NCI-H2171 treated with DMSO at 0.1 percent for 48 hours (cell line): ENCODE measurements around the gene UBTD2.
"Not testable (repeated sequence)": the region's sequence is repeated elsewhere in the genome, so short reads cannot be mapped to it uniquely, and the experiment has no call there.

Experiments used
- DNase-seq: peaks from one replicate; lab custom pipeline; 2025; lab: John Stamatoyannopoulos, UW

The UBTD2 gene, protein sequence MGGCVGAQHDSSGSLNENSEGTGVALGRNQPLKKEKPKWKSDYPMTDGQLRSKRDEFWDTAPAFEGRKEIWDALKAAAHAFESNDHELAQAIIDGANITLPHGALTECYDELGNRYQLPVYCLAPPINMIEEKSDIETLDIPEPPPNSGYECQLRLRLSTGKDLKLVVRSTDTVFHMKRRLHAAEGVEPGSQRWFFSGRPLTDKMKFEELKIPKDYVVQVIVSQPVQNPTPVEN

DNA sequence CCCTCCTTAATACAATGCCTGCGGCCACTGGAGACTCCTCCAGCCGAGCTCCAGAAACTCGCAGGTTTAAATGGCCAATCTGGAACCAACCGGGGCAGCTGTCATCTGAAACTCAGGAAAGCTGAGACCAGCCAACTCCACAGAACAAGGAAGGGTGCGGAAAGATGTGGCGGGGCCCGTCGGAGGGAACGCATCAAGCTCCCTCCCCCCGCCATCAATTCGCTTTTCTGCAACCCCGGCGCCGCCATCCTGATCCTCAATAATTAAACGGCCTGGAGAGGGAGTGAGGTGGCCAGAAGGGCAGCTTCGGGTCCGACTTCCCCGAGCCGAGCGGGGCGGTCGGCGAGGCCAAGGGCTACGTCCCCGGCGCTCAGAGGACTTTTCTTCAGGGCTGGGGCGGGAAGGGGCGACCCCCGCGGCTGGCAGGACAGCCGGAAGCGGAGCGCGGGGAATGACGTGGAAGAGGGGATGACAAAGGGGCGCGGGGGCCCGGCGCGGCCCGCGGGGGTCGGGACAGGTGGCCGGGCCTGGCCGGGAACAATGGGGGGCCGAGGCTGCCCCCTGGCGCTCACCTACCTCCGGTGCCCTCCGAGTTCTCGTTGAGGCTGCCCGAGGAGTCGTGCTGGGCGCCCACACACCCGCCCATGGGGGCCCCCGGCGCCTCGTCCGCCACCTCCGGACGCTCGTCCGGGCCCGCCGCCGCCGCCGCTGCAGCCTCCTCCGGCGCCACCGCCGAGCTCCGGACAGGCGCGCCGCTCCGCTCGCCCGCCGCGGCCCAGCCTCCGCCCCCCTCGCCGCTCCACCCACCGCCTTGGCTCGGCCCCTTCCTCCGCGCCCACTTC, at the start of gene UBTD2:
TSS of gene UBTD2 (minus strand) at position 745 of the 842 bp plus-strand sequence. CDS start at position 646, 99 bp downstream.
- peak; percentile 51 for DNase-seq

DNA sequence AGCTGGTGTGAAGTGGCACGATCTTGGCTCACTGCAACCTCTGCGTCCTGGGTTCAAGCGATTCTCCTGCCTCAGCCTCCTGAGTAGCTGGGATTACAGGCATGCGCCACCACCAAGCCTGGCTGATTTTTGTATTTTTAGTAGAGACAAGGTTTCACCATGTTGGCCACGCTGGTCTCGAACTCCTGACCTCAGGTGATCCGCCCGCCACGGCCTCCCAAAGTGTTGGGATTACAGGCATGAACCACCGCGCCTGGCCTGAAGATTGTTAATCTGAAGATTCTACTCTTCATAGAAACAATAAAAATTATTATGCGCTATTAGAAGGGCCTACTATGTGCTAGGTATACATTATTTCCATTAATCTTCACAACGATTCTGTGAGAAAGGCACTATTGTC, 43.3 kb upstream of the UBTD2 start:
- DNase-seq: not testable (repeated sequence)

DNA sequence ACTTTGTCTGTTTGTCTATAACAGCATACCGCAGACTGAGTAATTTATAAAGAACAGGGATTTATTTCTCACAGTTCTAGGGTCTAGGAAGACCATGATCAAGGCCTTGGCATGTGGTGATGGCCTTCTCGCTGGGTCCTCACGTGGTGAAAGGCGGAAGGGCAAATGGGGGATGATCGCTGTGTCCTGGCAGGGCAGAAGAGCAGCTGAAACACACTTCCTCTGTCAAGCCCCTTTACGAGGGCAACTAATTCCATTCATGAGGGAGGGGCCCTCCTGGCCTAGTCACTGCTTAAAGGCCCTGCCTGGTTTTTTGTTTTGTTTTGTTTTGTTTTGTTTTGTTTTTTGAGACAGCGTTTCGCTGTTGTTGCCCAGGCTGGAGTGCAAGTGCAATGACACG, 41.9 kb upstream of the UBTD2 start:
- DNase-seq: no peak

DNA sequence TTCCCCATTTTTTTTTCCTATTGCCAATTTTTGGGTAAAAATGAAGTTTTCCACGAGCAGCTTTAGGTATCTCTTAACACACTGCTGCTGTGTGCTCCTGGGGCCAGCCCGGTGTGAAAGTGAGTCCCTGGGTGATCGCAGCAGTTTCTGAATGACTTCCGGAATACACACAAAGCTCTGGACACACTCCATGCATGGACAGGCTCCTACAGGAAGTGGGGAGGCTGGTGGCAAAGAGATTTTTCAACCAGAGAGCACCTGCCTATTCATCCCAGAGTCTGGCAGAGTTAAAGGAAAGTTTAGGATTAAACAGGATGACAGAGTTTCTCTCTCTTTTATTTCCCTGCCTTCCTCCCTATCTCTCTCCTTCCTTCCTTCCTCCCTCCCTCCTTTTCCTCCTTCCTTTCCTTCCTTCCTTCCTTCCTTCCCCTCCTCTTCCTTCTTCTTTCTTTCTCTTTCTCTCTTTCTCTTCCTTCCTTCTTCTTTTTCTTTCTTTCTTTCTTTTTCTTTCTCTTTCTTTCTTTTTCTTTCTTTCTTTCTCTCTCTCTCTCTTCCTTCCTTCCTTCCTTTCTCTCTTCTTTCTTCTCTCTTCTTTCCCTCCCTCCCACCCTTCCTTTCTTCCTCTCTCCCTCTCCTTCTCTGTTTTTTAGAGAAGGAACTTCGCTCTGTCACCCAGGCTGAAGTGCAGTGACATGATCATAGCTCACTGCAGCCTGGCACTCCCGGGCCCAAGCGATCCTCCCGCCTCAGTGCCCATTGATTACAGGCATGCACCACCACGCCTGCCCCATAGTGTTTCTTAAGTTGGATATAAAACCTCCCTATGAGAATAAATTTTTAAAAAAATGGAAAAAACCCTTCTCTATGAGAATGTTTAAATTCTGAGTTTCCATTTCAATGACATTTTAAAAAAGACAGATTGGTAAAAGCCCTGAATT, 38.7 kb upstream of the UBTD2 start:
- no peak for DNase-seq

DNA sequence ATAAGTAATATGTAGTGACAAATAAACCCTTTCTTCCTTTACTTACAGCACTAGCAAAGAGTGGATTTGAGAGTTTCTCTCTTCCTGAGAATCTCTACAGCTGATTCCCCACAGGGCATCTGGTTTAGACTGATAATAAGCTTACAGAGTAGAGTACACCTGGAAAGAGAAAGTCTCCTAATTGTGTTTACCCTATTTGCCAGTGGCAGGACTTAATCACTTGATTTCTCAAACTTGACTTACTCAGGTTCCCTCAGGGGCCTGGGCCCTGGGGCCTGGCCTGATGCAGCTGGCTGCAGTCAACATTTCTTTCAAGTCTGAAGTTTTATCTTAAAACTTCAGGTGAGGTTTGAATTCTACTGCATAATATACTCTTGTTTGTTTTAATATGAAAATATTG, 38.0 kb upstream of the UBTD2 start:
- no peak for DNase-seq

DNA sequence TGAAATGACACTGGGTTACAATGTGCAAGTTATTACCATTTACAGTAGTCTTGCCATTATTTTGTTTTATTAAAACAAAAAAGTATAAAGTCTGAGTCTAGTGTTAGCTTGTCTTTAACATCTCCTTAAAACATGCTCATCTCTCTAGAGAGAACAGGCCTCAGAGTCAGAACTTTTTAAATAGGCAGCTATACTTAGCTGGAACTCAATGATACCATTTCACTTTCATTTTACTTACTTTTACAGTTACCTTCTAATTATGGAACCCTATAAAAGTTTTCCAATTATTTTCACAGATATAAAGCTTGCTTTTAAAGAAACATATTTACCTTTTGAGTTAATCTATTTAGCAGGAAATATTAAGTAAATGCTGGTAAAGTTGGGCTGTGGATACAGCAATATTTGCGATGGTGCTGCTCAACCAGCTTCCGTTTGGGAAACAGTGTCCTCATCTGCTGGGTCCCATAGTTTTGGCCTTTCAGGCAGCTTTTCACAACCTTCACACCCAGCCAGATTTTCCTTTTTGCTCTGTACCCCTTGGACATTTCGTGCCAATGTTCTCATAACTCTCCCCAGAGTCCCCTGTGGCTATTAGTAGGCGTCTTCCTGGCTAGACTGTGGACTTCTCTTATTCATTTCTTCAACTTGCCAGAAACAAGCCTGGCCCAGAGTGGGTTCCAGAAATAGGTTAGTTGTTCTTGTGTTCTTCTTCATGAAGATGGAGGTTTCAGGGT, 36.3 kb upstream of the UBTD2 start:
- DNase-seq: no peak

DNA sequence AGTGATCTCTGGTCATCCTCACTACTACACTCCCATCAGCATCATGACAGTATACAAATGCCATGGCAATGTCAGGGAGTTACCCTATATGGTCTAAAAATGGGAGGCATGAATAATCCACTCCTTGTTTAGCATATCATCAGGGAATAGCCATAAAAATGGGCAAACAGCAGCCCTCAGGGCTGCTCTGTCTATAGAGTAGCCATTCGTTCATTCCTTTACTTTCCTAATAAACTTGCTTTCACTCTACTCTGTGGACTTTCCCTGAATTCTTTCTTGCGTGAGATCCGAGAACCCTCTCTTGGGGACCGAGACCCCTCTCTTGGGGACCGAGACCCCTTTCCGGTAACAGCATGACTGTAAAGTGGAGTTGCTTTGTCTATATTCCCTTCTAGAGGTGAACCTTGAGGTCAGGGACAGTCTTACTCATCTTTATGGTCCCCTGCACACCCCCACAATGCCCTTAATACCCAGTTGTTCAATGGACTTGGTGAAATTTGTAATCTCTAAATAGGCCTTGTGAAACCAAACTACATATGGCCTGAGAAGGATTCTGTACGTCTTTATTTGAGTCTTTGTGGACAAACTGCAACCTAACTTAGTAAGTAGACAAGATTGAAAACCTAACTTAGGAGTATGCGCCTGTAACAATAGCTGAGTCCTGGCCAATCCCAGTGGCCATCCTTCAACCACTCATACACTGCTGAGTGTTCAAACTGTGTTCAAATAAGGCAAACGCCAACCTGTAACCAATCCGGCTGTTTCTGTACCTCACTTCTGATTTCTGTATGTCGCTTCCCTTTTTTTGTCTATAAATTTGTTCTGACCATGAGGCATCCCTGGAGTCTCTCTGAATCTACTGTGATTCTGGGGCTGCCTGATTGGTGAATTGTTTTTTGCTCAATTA, 32.3 kb upstream of the UBTD2 start:
- DNase-seq: no peak

DNA sequence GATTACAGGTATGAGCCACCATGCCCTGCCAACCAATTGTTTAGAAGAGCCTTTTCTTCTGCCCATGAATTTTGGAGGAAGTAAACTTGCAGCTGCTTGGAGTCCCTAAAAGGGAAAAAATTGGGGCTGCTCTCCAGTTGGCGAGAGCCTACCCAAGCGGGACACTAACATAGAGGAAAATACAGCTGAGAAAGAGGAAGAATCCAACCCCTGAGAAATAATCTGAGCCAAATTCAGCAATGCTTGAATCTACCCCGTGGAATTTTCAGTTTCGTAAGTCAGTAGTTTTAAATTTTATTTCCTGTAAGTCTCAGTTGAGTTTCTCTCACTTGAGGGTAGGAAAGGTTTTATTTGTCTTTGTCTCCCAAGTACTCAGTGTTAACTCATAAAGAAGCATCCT, 30.4 kb upstream of the UBTD2 start:
- DNase-seq: no peak

DNA sequence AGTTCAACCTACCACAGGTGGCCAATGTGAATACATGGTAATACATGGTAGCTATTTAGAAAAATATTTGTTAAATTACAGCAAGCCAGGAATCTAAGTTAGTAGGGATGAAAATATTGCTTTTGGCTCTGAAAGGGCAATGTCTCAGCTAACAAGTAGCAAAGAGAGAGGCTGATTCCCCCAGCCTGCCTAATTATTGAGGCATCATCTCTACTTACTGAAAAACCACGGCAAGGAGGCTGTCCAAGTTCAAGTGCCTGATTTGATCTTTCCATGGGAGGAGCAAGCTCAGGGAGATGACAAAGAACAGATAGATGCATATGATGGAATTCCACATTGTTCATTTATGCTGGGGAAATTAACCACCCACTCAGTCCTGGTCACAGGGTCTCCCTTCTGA, 28.7 kb upstream of the UBTD2 start:
- no peak for DNase-seq

DNA sequence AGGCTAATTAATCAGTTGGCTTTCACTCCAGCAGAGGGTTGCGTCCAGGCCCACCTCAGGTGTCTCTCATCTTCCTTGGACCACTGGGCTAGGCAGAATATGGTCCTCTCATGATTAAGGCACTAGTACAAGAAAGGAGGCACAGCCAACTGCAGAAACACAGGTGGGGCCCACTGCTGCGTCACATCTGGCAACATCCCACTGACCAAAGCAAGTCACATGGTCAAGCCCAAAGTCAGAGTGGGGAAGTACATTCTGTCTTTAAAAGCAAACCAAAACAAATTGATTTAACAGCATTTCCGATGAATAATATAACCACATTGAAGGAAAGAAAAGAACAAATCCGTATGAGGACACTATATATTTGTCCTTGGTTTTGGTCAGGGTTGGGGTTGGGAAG, 28.0 kb upstream of the UBTD2 start:
- no peak for DNase-seq

DNA sequence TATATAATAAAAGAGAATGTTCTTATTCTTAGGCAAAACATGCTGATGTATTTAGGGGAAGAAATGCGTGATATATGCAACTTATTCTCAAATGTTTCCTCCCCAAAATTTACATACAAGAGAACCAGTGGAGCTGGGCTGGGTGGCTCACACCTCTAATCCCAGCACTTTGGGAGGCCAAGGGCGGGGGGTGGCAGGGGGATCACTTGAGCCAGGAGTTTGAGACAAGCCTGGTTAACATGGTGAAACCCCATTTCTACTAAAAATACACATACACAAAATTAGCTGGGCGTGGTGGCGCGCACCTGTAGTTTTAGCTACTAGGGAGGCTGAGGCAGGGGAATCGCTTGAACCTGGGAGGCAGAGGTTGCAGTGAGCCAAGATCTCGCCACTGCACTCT, 27.5 kb upstream of the UBTD2 start:
- no peak for DNase-seq

DNA sequence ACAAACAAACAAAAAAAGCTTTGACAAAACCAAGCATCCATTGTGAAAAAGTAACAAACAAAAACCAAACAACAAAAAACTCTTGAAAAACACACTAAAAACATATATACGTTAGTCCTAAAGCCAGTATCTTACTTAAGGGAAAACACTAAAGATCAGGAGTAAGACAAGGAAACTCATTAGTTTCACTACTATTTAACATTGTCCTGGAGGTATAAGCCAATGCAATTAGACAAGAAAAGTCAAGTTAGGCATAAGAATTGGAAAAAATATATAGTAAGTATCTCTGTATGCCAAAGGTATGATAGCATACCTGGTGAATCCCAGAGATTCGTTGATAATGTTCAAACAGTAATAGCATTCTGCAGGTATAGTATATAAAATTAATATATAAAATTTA, 21.8 kb upstream of the UBTD2 start:
- DNase-seq: no peak

DNA sequence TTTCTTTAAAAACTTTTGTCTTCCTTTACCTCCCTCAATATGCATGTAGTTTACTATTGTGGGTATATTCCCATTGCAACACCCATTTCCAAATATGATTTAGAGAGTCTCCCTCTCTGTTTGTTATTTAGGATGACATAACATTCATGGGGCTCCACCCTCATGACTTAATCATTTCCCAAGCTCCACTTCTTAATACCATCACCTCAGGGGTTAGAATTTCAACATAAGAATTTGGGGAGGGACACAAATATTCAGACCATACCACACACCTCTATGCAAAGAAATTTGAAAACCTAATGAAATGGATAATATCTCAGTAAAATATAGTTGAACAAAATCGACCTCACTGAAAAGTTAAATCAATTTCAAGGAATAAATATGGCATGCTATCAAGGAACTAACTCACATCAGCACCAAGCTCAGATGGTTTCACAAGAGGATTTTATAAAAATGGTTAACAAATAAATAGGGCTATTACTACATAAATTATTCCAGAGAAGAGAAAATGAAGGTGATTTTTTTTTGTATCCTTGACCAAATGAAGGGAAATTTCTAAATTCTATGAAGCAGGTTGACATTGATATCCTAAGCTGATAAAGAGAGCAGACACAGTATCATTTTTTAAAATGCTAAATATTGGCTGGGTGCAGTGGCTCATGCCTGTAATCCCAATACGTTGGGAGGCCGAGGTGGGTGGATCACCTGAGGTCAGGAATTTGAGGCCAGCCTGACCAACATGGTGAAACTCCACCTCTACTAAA, 20.2 kb upstream of the UBTD2 start:
- no peak for DNase-seq

DNA sequence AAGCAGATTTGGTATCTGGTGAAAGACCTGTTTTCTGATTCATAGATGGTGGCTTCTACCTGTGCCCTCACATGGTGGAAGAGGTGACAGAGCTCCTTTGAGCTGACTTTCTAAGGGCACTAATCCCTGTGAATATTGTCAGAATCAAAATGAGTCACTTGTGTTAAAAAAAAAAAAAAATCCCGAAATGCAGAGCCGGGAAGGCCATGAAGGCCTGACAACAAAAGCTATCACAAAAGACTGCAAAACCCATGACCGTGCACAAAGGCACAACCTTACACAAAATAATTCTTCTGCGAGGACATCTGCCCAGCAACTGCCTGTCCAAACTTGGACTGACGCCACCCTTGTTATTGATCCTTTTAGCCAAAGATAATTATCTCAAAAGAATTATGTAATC, 19.6 kb upstream of the UBTD2 start:
- no peak for DNase-seq

DNA sequence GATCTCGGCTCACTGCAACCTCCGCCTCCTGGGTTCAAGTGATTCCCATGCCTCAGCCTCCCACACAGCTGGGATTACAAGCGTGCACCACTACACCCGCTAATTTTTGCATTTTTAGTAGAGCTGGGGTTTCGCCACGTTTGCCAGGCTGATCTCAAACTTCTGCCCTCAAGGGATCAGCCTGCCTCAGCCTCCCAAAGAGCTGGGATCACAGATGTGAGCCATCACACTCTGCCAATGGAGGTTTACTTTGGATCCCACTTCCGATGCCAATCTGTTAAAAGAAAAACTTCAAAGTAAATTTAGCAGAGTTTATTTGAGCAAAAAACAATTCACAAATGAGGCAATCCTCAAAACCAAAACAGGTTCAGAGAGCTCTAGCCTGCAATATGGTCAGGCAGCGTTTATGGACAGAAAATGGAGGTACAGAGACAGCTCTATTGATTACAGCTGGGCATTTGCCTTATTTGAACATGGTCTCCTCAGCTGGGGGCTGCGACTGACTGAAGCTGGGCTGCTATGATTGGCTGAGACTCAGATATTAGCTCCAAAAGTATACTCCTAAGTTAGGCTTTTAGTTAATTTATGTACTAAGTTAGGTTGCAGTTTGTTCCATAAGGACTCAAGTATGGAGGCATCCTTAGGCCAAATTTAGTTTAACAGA, 18.6 kb upstream of the UBTD2 start:
- no peak for DNase-seq

DNA sequence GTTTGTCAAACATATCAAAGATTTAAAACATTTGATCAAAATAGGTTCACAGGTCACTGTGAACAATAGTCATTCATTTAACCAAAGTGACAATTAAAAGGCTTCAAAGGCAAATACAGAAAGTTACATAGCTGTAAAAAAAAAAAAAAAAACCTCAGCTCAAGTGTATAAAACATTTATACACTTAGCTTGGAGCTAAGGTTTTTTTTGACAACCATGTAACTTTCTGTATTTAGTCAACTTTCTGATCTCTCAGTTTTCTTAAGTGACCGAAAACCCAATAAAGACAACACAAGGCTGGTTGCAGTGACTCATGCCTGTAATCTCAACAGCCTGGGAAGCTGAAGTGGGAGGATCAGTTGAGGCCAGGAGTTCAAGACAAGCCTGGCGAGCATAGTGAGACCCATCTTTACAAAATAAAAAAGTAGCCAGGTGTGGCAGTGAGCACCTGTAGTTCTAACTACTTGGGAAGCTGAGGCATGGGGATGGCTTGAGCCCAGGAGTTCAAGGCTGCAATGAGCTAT, 16.4 kb upstream of the UBTD2 start:
- no peak for DNase-seq

DNA sequence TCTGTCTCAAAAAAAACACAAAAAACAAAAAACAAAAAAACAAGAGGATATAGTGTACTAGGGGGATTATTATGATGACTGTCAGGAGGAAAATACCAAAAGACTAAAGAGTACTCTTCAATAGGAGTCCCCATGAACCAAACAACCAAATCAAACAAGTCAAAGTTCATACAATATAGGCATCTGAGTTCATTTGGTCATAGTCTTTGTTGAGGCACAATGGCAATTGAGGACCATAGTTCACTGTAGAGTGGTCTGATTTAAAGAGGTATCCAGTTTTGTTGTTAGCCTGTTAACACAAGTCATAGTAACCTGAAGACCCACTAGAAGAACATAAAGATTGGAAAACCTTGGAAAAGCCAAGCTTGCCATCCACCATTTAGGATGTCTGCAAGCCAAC, 11.3 kb upstream of the UBTD2 start:
- no peak for DNase-seq

DNA sequence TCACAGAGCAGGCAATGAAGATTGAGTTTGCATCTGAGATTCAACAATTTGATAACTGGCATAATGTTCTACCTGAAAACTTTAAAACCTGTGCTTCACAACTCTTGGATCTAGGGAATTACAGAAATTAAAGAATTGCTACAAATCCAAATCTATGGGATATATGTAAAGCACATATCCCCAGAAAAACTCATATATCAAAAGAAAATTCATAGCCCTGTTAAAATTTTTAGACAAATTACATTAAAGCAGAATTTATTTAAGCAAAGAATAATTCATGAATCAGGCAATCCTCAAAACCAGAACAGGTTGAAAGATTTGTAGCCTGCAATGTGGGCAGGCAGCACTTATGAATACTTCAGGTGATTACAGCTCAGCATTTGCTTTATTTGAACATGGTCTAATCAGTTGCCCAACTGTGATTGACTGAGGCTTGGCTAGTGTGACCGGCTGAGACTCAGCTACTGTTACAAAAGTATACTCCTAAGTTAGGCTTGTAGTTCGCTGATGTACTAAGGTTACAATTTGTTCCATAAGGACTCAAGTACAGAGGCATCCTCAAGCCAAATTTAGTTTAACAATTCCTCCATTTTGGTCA, 10.3 kb upstream of the UBTD2 start:
- DNase-seq: no peak
